ENCODE measurements around the gene DGKA.
"Not testable (repeated sequence)": the region's sequence is repeated elsewhere in the genome, so short reads cannot be mapped to it uniquely, and the experiment has no call there.

Gene DGKA

GRCh38 chr12:55969356-55969755 is 38.4 kb downstream of the DGKA start:
- no peak for DNase-seq

DNA sequence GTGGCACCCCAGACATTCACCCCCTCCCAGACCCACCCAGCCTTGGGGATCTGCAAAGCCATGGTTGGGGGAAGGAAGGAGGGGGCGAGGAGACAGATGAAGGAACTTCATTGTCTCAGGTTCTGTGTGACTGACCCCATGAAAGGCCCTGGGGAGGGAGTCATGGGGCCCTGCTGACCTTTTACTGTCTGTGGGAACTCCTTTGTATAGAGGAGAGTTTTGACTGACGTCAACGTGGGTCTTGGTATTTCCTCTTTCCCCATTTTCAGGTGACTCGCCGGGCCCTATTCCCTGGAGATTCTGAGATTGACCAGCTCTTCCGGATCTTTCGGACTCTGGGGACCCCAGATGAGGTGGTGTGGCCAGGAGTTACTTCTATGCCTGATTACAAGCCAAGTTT is 39.8 kb downstream of the DGKA start:
- no peak for DNase-seq

DNA sequence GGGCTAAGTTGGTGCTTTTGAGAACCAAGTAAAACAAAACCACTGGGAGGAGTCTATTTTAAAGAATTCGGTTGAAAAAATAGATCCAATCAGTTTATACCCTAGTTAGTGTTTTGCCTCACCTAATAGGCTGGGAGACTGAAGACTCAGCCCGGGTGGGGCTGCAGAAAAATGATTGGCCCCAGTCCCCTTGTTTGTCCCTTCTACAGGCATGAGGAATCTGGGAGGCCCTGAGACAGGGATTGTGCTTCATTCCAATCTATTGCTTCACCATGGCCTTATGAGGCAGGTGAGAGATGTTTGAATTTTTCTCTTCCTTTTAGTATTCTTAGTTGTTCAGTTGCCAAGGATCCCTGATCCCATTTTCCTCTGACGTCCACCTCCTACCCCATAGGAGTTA is 41.1 kb downstream of the DGKA start:
- DNase-seq: no peak

DNA sequence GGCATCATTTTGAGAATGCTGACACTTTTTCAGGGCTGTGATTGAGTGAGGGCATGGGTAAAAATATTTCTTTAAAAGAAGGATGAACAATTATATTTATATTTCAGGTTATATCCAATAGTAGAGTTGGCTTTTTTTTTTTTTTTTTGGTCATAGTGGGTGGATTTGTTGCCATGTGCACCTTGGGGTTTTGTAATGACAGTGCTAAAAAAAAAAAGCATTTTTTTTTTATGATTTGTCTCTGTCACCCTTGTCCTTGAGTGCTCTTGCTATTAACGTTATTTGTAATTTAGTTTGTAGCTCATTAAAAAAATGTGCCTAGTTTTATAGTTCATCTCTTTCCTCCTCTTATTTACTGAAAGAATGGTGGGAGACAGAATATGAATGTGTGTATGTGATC is 41.5 kb downstream of the DGKA start:
- DNase-seq: no peak

GRCh38 chr12:55972911-55973598 is 42.1 kb downstream of the DGKA start:
- no peak for DNase-seq

GRCh38 chr12:55973599-55974307 is 42.8 kb downstream of the DGKA start, which contains the start of gene RAB5B:
TSS of gene RAB5B (plus strand) at chr12:55974078. CDS start at chr12:55986961, 12,883 bp downstream.
- DNase-seq: peak; percentile 100

DNA sequence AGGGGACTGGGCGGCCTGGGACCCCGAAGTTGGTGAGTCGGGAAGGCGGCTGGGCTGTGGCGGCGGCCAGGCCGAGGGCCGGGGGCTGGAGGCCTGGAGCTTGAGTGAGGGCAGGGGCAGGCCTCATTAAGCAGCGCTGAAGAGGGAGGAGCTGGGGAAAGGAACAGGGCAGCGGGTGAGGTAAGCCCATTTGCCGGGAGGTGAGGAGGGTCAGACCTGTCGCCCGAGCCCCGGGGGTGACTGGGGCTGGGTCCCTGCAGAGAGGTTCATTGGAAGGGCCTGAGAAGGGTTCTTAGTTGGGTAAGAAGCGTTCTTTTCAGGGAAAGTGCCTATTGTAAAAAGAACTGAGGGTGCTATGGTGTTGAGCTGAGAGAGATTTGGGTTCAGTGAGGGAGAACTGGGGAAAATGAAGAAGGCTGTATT is 43.4 kb downstream of the DGKA start:
- peak; percentile 2 for DNase-seq

GRCh38 chr12:55978393-55978792 is 47.4 kb downstream of the DGKA start:
- DNase-seq: no peak

DNA sequence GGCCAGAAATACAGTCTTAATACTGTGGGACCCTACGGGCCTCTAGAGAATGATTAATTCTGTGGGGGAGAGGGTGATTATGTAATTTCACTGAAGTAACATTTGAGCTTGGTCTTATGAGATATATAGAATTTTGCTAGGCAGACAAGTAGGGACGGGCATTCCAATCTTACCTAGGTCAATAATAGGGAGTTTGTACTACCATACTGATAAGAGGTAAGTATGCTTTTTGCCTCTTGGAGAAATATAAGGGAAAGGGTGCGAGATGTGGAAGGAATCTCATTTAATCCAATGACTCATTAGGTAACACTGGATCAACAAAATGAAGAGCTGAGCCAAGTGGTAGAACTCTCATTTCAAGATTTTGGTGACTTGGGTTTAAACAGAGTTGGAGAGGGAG is 48.1 kb downstream of the DGKA start:
- DNase-seq: no peak

DNA sequence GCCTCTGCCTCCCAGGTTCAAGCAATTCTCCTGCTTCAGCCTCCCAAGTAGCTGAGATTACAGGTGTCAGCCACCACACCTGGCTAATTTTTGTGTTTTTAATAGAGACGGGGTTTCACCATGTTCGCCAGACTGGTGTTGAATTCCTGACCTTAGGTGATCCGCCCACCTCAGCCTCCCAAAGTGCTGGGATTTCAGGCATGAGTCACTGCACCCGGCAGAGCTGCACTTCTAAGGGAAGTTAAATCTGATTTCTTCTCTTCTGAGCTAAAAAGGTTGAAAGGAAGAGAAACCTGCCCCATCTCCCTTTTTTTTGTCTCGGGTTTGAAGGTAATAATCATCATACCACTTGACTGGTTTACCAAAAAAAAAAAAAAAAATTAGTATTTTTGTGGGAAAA is 50.9 kb downstream of the DGKA start:
- not testable (repeated sequence) for DNase-seq

GRCh38 chr12:55982319-55982936 is 51.5 kb downstream of the DGKA start:
- DNase-seq: no peak

DNA sequence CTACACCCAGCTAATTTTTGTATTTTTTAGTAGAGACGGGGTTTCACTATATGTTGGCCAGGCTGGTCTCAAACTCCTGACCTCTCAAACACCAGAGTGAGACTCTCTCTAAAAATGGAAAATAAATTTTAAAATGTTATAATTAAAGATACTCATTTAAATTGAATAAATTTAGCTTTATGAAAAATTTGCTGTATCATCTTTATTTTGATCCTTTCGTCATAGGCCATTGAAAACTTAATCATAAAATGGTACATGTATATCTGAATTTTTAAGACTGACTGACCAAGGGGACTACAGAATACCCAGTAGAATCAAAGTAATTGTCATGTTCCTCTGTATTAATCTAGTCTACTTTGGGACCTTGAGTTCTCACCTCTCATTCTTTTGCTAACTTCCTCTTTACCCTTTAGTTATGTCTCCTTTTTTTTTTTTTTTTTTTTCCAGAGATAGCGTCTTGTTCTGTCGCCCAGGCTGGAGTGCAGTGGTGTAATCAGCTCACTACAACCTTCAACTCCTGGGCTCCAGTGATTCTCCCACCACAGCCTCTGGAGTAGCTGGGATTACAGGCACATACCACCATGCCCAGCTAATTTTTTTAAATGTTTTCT is 52.4 kb downstream of the DGKA start:
- no peak for DNase-seq

- DNase-seq: no peak
These were observed 53.9 kb downstream of the DGKA start for GRCh38 chr12:55984861-55985260.

GRCh38 chr12:55985341-55985740 is 54.4 kb downstream of the DGKA start:
- no peak for DNase-seq

DNA sequence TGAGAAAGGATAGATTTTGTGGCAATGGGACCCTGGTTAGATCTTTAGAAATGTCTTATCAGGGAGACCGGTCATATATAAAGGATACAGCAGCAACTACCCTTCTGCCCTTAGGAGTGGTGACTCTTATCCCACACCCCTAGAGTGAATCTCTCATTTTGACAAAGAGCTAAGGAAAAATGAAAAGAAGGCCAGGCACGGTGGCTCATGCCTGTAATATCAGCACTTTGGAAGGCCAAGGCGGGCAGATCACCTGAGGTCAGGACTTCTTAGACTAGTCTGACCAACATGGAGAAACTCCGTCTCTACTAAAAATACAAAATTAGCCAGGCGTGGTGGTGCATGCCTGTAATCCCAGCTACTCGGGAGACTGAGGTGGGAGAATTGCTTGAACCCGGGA is 55.0 kb downstream of the DGKA start:
- not testable (repeated sequence) for DNase-seq

DNA sequence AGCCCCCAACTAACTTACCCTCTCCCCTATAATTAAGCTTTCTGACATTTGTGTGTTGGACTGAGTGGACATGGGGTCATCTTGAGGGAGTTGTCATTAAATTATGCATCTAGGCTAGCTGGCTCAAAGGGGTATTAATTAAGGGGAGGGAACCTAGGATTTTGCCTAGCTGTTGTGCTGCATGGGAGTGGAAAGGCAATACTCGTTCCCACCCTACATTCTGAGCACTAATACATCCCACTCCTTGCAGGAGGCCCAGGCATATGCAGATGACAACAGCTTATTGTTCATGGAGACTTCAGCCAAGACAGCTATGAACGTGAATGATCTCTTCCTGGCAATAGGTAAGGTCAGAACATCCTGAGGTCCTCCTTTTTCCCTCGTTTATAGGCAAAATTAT is 60.1 kb downstream of the DGKA start:
- no peak for DNase-seq

DNA sequence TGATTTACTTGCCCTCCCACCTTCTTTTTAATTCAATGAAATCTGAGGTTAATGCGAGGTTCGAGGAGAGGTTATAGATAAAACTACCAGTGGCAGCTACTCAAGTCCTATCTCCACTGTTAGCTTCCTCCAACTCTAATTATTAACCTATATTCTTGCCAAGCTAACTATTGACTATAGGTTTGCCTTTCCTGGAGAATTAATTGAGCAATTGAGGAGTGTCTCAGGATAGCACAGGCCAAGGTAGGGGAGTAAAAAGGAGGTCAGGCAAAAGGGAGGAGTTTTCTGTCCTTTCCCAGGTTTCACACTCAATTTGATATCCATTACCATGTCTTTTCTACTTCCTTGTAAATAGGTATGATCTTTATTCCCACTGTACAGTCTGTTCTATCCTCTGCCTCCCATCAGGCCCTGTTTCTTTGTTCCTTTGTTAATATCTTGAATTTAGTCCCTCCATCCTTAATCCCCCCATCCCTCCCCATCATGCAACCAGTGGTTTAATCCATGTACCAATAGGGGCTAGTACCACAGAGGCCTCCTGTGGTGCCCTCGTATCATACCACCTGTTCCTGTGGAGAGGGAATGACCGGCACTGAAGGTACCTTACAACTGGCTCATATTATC is 62.4 kb downstream of the DGKA start:
- DNase-seq: no peak

DNA sequence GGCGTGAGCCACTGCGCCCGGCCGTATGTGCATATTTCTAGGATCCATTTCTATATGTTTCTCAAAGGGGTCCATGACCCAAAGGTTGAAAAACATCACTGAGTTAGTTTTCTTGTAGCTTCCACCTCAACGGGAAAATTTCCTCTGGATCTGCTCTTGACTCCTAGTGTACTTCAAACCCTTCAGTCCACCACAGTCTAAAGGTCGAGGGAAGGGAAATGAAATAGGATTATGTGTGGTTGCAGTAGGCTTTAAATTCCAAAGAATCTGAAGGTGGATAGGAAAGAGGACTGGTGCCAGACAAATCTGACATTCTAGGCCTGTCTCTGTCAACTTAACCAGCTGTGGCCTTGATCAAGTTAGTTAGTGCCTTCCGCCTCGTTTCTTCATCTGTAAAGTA is 64.4 kb downstream of the DGKA start:
- DNase-seq: no peak

DNA sequence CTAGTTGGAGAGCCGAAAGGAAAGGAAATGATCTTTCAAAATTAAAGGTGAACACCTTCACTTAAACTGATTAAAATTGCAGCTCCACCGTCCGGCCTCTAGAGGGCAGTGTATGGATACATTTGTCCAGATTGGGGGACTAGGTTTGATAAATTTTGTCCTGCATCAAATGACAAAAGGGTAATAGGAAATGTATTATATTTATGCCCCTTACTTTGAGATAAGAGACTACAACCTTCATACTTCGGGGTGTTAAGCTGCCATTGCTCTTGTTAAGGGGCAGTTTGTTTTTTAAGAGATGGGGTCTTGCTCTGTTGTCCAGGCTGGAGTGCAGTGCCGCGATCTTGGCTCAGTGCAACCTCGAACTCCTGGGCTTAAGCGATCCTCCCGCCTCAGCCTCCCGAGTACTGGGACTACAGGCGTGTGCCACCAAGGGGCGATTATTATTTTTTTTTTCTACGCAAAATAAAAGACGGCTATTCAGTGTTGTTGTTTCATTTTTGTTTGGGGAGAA is 65.3 kb downstream of the DGKA start:
- DNase-seq: peak; percentile 38

DNA sequence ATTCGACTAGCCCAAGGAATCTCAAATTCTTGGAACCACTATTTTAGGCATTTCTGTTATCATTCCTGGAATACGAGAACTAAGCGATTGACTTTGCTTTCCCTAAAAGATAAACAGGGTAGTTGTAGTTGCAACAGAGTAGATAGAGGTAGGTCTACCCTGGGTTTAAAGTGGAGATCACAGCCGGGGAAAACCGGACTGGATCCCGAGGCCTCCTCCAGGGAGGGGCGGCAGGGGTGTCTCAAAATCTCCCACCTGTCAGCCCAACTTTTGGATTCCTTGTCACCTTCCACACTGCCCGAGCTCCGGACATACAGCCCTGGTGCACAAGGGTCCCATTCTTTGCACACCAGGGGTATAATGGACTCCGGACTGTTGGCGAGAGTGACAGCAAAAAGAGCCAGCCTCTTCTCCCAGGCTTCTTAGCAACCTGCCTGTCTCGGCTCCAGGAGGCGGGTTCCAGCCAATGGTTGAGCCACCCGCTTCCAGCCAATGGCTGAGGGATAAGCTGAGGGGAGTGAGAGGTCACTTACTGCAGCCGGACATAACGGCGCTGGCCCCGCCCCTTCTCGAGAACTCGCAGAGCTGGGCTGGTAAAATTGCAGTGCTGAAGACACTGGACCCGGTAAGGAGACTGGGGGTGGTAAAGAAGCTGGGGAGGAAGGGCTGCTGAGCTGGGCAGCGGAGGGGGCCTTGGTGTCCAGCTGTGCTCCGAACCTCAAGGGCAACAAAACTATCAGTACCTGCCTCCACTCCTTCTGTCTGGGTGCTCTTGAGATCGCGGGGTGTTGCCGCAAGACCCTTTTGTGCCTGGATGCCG is 66.0 kb downstream of the DGKA start, which contains the start of gene SUOX:
TSS of gene SUOX (plus strand) at position 562 of the 820 bp plus-strand sequence. CDS start 4,946 bp downstream, outside the sequence.
- peak; percentile 87 for DNase-seq

DNA sequence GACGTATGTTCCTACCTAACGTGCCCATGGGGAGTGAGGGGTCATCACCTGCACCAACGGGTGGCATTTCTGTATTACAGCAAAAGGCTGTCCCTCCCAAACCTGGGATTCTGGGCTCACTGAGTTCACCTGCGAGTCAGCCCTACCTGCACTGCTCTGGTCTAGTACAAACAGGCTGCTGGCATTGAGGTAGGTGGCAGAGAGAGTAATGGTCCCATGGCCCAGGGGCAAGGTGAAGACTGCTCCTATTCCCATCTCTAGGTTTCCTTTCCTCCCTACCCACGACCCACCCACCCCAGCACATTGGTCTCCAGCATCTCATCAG is 66.5 kb downstream of the DGKA start:
- DNase-seq: no peak

DNA sequence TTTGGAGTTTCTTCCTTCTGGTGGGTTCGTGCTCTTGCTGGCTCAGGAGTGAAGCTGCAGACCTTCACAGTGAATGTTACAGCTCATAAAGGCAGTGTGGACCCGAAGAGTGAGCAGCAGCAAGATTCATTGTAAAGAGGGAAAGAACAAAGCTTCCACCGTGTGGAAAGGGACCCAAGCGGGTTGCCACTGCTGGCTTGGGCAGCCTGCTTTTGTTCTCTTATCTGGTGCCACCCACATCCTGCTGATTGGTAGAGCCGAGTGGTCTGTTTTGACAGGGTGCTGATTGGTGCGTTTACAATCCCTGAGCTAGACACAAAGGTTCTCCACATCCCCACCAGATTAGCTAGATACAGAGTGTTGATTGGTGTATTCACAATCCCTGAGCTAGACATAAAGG is 68.6 kb downstream of the DGKA start:
- not testable (repeated sequence) for DNase-seq
